Muscle layer of colon (tissue), 2 donors: ENCODE measurements around the gene CENPX.

Experiments
- H3K27ac ChIP-seq: one replicate; pipeline ENCODE4 v1.7.0; 2013; ENCODE audit warnings: low read depth, mild to moderate bottlenecking, low read length, moderate library complexity
- H3K27me3 ChIP-seq, 2 donors: one replicate each; pipeline ENCODE4 v1.7.0; 2013; ENCODE audit warnings: low read length in 2 of 2, mild to moderate bottlenecking in 2 of 2; ENCODE audit not compliant: insufficient read depth in 2 of 2, control insufficient read depth in 1 of 2
- H3K36me3 ChIP-seq: one replicate; pipeline ENCODE4 v1.7.0; 2013; ENCODE audit warnings: mild to moderate bottlenecking, low read length; ENCODE audit not compliant: insufficient read depth
- H3K4me1 ChIP-seq: one replicate; pipeline ENCODE4 v1.7.0; 2013; ENCODE audit warnings: mild to moderate bottlenecking, low read length; ENCODE audit not compliant: insufficient read depth
- H3K4me3 ChIP-seq, 2 donors: one replicate each; pipeline ENCODE4 v1.7.0; 2013; ENCODE audit warnings: low read length in 2 of 2, low read depth in 1 of 2, mild to moderate bottlenecking in 1 of 2, moderate library complexity in 1 of 2
- H3K9ac ChIP-seq: one replicate; pipeline ENCODE4 v1.7.0; 2013; ENCODE audit warnings: low read length
- H3K9me3 ChIP-seq: one replicate; pipeline ENCODE4 v1.7.0; 2013; ENCODE audit warnings: mild to moderate bottlenecking, low read length
- donor health status: abdominal sarcoma.
- donor health status: Adenocarcinoma of cecum.

Gene CENPX

GRCh38 chr17:82035956-82036633 lies 13.4 kb upstream of the CENPX start:
- H3K36me3 ChIP-seq = no peaks in the 10 kb centered on the region
- H3K9ac ChIP-seq = peak overlapping the region; percentile 60
- H3K27me3 ChIP-seq = peaks cover 13 to 20% of the 10 kb centered on the region in 2 donors
- no peak overlapping the region for H3K27ac ChIP-seq
- peak overlapping the region in 1 of 2 donors; percentile 73 for H3K4me3 ChIP-seq
- peaks cover 17% of the 10 kb centered on the region for H3K4me1 ChIP-seq
- H3K9me3 ChIP-seq = no peaks in the 10 kb centered on the region

DNA sequence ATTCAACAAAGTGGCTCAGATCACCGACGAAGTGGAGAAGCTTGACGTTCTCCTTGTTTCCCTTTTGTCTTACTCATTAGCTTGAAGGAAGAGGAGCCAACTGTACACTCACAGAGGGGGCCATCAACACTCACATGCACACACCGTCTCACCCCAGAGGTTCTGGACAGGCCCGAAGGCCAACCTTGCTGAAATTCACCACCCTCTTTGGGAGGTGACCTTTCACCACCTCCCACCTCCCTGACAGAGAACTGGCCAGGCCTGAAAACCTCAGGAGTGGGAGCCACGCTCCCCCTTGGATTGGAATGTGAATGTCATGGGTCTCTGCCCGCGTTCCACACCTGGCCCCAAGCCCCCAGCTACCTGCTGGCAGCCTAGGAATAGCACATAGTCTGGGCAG lies 12.8 kb upstream of the CENPX start:
- Histone ChIP-seq H3K27ac (no peak overlapping the region), H3K9ac (no peak overlapping the region), H3K27me3 (peaks cover 13 to 25% of the 10 kb centered on the region in 2 donors)

GRCh38 chr17:82034371-82035011 lies 11.8 kb upstream of the CENPX start:
- H3K9ac ChIP-seq = no peak overlapping the region
- H3K36me3 ChIP-seq = no peaks in the 10 kb centered on the region
- H3K27ac ChIP-seq = no peak overlapping the region
- H3K4me3 ChIP-seq = no peak overlapping the region
- H3K27me3 ChIP-seq = peaks cover 13 to 25% of the 10 kb centered on the region in 2 donors
- no peaks in the 10 kb centered on the region for H3K9me3 ChIP-seq
- peaks cover 22% of the 10 kb centered on the region for H3K4me1 ChIP-seq

More for the DNA sequence above, 12.8 kb upstream of the CENPX start:
- Histone ChIP-seq H3K9me3 (no peaks in the 10 kb centered on the region), H3K36me3 (no peaks in the 10 kb centered on the region), H3K4me1 (peaks cover 17% of the 10 kb centered on the region), H3K4me3 (no peak overlapping the region)

DNA sequence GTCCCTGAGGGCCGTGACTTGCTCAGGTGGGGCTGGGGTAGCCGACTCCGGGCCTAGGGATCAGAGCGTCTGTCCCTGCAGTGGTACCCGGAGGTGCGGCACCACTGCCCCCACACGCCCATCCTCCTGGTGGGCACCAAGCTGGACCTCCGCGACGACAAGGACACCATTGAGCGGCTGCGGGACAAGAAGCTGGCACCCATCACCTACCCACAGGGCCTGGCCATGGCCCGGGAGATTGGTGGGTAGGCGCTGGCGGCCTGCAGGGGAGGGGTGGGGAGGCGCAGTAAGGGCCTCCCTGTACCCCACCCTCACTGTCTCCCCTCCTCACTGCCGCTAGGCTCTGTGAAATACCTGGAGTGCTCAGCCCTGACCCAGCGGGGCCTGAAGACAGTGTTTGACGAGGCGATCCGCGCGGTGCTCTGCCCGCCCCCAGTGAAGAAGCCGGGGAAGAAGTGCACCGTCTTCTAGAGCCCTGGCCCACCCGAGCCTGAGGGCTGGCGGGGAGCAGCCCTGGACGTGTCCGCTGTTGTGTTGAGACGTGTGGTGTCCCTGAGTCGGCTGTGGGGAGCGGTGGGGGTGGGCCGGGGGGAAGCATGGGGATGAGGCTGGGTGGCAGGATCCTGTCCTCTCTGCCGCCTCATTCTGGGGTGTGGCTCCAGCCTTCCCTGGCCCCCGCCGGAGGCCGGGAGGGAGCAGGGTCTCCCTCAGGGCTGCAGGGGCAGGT lies 10.8 kb upstream of the CENPX start:
- Histone ChIP-seq H3K27ac (no peak overlapping the region), H3K27me3 (peaks cover 13 to 25% of the 10 kb centered on the region in 2 donors), H3K4me3 (no peak overlapping the region), H3K9me3 (no peaks in the 10 kb centered on the region), H3K4me1 (peaks cover 22% of the 10 kb centered on the region), H3K9ac (no peak overlapping the region), H3K36me3 (no peaks in the 10 kb centered on the region)

GRCh38 chr17:82031885-82032627 lies 9.4 kb upstream of the CENPX start:
- Histone ChIP-seq H3K27me3 (peaks cover 13 to 25% of the 10 kb centered on the region in 2 donors), H3K9me3 (no peaks in the 10 kb centered on the region), H3K27ac (no peak overlapping the region), H3K4me3 (no peak overlapping the region), H3K4me1 (peaks cover 18% of the 10 kb centered on the region), H3K36me3 (no peaks in the 10 kb centered on the region), H3K9ac (no peak overlapping the region)

- Histone ChIP-seq H3K9ac (no peak within 1 kb of the TSS), H3K27me3 (peaks cover 13 to 25% of the 10 kb centered on the region in 2 donors), H3K36me3 (no peaks in the 10 kb centered on the region), H3K4me1 (peaks cover 13% of the 10 kb centered on the region), H3K4me3 (peak within 1 kb of the TSS; percentile 27 to 32), H3K27ac (no peak within 1 kb of the TSS), H3K9me3 (no peaks in the 10 kb centered on the region)
These were observed 8.7 kb upstream of the CENPX start, which contains the start of gene RAC3 for GRCh38 chr17:82031303-82031884. RAC3 (plus strand) TSS chr17:82031678; CDS start chr17:82031762, 84 bp downstream.

GRCh38 chr17:82030470-82031302 lies 8.0 kb upstream of the CENPX start:
- Histone ChIP-seq H3K9me3 (no peaks in the 10 kb centered on the region), H3K4me1 (peaks cover 6% of the 10 kb centered on the region), H3K27ac (no peak overlapping the region), H3K4me3 (peak overlapping the region; percentile 27 to 32), H3K27me3 (peaks cover 13 to 25% of the 10 kb centered on the region in 2 donors), H3K9ac (no peak overlapping the region), H3K36me3 (no peaks in the 10 kb centered on the region)

GRCh38 chr17:82029990-82030469 lies 7.4 kb upstream of the CENPX start:
- H3K27ac ChIP-seq = no peak overlapping the region
- peaks cover 13 to 25% of the 10 kb centered on the region in 2 donors for H3K27me3 ChIP-seq
- no peaks in the 10 kb centered on the region for H3K9me3 ChIP-seq
- no peaks in the 10 kb centered on the region for H3K36me3 ChIP-seq
- H3K4me1 ChIP-seq = peaks cover 5% of the 10 kb centered on the region
- no peak overlapping the region for H3K4me3 ChIP-seq
- H3K9ac ChIP-seq = no peak overlapping the region

GRCh38 chr17:82029391-82029790 lies 6.7 kb upstream of the CENPX start:
- Histone ChIP-seq H3K36me3 (no peaks in the 10 kb centered on the region), H3K9me3 (no peaks in the 10 kb centered on the region), H3K9ac (no peak overlapping the region), H3K4me1 (peaks cover 5% of the 10 kb centered on the region), H3K4me3 (no peak overlapping the region), H3K27ac (no peak overlapping the region), H3K27me3 (peaks cover 13 to 25% of the 10 kb centered on the region in 2 donors)

- no peaks in the 10 kb centered on the region for H3K9me3 ChIP-seq
- peaks cover 10% of the 10 kb centered on the region for H3K4me1 ChIP-seq
- no peaks in the 10 kb centered on the region for H3K36me3 ChIP-seq
- no peak overlapping the region for H3K4me3 ChIP-seq
- H3K9ac ChIP-seq = no peak overlapping the region
- H3K27me3 ChIP-seq = peaks cover 13 to 25% of the 10 kb centered on the region in 2 donors
- H3K27ac ChIP-seq = no peak overlapping the region
These were observed 6.3 kb upstream of the CENPX start for GRCh38 chr17:82028966-82029365.
